ENCODE data around the gene ST3GAL3.

The ST3GAL3 gene

GRCh38 chr1:43878854-43879253 is 171.5 kb downstream of the ST3GAL3 start:
- DNase-seq (ENCODE audit: low read depth): no peak

GRCh38 chr1:43879414-43879813 is 172.1 kb downstream of the ST3GAL3 start:
- no peak for DNase-seq (ENCODE audit: low read depth)

GRCh38 chr1:43879996-43880395 is 172.7 kb downstream of the ST3GAL3 start:
- DNase-seq (ENCODE audit: low read depth): no peak

- no peak for DNase-seq (ENCODE audit: low read depth)
These were observed 173.3 kb downstream of the ST3GAL3 start for GRCh38 chr1:43880604-43881003.

- DNase-seq (ENCODE audit: low read depth): no peak
These were observed 174.1 kb downstream of the ST3GAL3 start for GRCh38 chr1:43881415-43881814.

GRCh38 chr1:43882763-43883162 is 175.4 kb downstream of the ST3GAL3 start:
- no peak for DNase-seq (ENCODE audit: low read depth)

GRCh38 chr1:43883321-43883720 is 176.0 kb downstream of the ST3GAL3 start:
- no peak for DNase-seq (ENCODE audit: low read depth)

GRCh38 chr1:43885279-43885801 is 178.0 kb downstream of the ST3GAL3 start:
- DNase-seq (ENCODE audit: low read depth): no peak

- no peak for DNase-seq (ENCODE audit: low read depth)
These were observed 180.4 kb downstream of the ST3GAL3 start for GRCh38 chr1:43887748-43888147.

- DNase-seq (ENCODE audit: low read depth): no peak
These were observed 183.5 kb downstream of the ST3GAL3 start for GRCh38 chr1:43890815-43891214.

- no peak for DNase-seq (ENCODE audit: low read depth)
These were observed 185.7 kb downstream of the ST3GAL3 start for GRCh38 chr1:43893006-43893405.

GRCh38 chr1:43898981-43899380 is 191.6 kb downstream of the ST3GAL3 start:
- no peak for DNase-seq (ENCODE audit: low read depth)

- DNase-seq (ENCODE audit: low read depth): no peak
These were observed 193.1 kb downstream of the ST3GAL3 start for GRCh38 chr1:43900386-43900785.

GRCh38 chr1:43901196-43901961 is 194.0 kb downstream of the ST3GAL3 start:
- no peak for DNase-seq (ENCODE audit: low read depth)

- DNase-seq (ENCODE audit: low read depth): no peak
These were observed 194.9 kb downstream of the ST3GAL3 start for GRCh38 chr1:43902058-43902831.

GRCh38 chr1:43904660-43905551 is 197.6 kb downstream of the ST3GAL3 start:
- no peak for DNase-seq (ENCODE audit: low read depth)

GRCh38 chr1:43908226-43908625 is 200.9 kb downstream of the ST3GAL3 start:
- DNase-seq (ENCODE audit: low read depth): no peak

- DNase-seq (ENCODE audit: low read depth): no peak
These were observed 201.5 kb downstream of the ST3GAL3 start for GRCh38 chr1:43908858-43909257.

- DNase-seq (ENCODE audit: low read depth): no peak
These were observed 203.0 kb downstream of the ST3GAL3 start for GRCh38 chr1:43910343-43910742.

GRCh38 chr1:43912607-43913006 is 205.3 kb downstream of the ST3GAL3 start:
- no peak for DNase-seq (ENCODE audit: low read depth)

- DNase-seq (ENCODE audit: low read depth): no peak
These were observed 205.7 kb downstream of the ST3GAL3 start for GRCh38 chr1:43913051-43913501.

Measured in activated T-cell treated with anti-CD3 and anti-CD28 coated beads for 48 hours (primary cell).